ENCODE measurements around the gene BBX.

The BBX gene

GRCh38 chr3:107795514-107796094 lies 272.8 kb downstream of the BBX start:
- no peak for TF ChIP-seq POLR2A (IDR thresholded peaks at IDR 0.05; ENCODE audit: low read depth, low read length)
- FAIRE-seq (no peak), DNase-seq (ENCODE audit: insufficient read length, low spot score) (no peak)

GRCh38 chr3:107796791-107797190 lies 274.0 kb downstream of the BBX start:
- no peak for TF ChIP-seq POLR2A (IDR thresholded peaks at IDR 0.05; ENCODE audit: low read depth, low read length)
- no peak for DNase-seq (ENCODE audit: insufficient read length, low spot score)
- peak; percentile 41 for FAIRE-seq

- no peak for TF ChIP-seq POLR2A (IDR thresholded peaks at IDR 0.05; ENCODE audit: low read depth, low read length)
- DNase-seq (ENCODE audit: insufficient read length, low spot score) (no peak), FAIRE-seq (no peak)
Observed at GRCh38 chr3:107797586-107797985, 274.8 kb downstream of the BBX start.

- no peak for DNase-seq (ENCODE audit: insufficient read length, low spot score)
- peak; percentile 6 for FAIRE-seq
- no peak for TF ChIP-seq POLR2A (IDR thresholded peaks at IDR 0.05; ENCODE audit: low read depth, low read length)
Observed at GRCh38 chr3:107798381-107798780, 275.6 kb downstream of the BBX start.

- no peak for TF ChIP-seq POLR2A (IDR thresholded peaks at IDR 0.05; ENCODE audit: low read depth, low read length)
- FAIRE-seq (no peak), DNase-seq (ENCODE audit: insufficient read length, low spot score) (no peak)
Observed at GRCh38 chr3:107800710-107801109, 277.9 kb downstream of the BBX start.

GRCh38 chr3:107803170-107803569 lies 280.4 kb downstream of the BBX start:
- FAIRE-seq (no peak), DNase-seq (ENCODE audit: insufficient read length, low spot score) (no peak)
- TF ChIP-seq POLR2A (IDR thresholded peaks at IDR 0.05; ENCODE audit: low read depth, low read length): no peak

- TF ChIP-seq POLR2A (IDR thresholded peaks at IDR 0.05; ENCODE audit: low read depth, low read length): no peak
- no peak for FAIRE-seq
- DNase-seq (ENCODE audit: insufficient read length, low spot score): no peak
Observed at GRCh38 chr3:107806021-107806420, 283.3 kb downstream of the BBX start.

GRCh38 chr3:107806536-107806935 lies 283.8 kb downstream of the BBX start:
- no peak for TF ChIP-seq POLR2A (IDR thresholded peaks at IDR 0.05; ENCODE audit: low read depth, low read length)
- FAIRE-seq: no peak

GRCh38 chr3:107810171-107811071 lies 287.7 kb downstream of the BBX start:
- FAIRE-seq: peak; percentile 70
- DNase-seq (ENCODE audit: insufficient read length, low spot score): peak; percentile 11
- TF ChIP-seq POLR2A (IDR thresholded peaks at IDR 0.05; ENCODE audit: low read depth, low read length): no peak

More at GRCh38 chr3:107806536-107806935, 283.8 kb downstream of the BBX start:
- no peak for DNase-seq (ENCODE audit: insufficient read length, low spot score)

- FAIRE-seq: no peak
- no peak for TF ChIP-seq POLR2A (IDR thresholded peaks at IDR 0.05; ENCODE audit: low read depth, low read length)
Observed at GRCh38 chr3:107813026-107813425, 290.3 kb downstream of the BBX start.

GRCh38 chr3:107816107-107816506 lies 293.3 kb downstream of the BBX start:
- TF ChIP-seq POLR2A (IDR thresholded peaks at IDR 0.05; ENCODE audit: low read depth, low read length): no peak
- FAIRE-seq (no peak), DNase-seq (ENCODE audit: insufficient read length, low spot score) (no peak)

More at GRCh38 chr3:107813026-107813425, 290.3 kb downstream of the BBX start:
- no peak for DNase-seq (ENCODE audit: insufficient read length, low spot score)

- no peak for TF ChIP-seq POLR2A (IDR thresholded peaks at IDR 0.05; ENCODE audit: low read depth, low read length)
- FAIRE-seq: no peak
Observed at GRCh38 chr3:107817076-107817475, 294.3 kb downstream of the BBX start.

GRCh38 chr3:107818025-107818424 lies 295.3 kb downstream of the BBX start:
- TF ChIP-seq POLR2A (IDR thresholded peaks at IDR 0.05; ENCODE audit: low read depth, low read length): no peak
- no peak for FAIRE-seq
- DNase-seq (ENCODE audit: insufficient read length, low spot score): no peak

More at GRCh38 chr3:107817076-107817475, 294.3 kb downstream of the BBX start:
- DNase-seq (ENCODE audit: insufficient read length, low spot score): no peak

- FAIRE-seq (no peak), DNase-seq (ENCODE audit: insufficient read length, low spot score) (no peak)
- TF ChIP-seq POLR2A (IDR thresholded peaks at IDR 0.05; ENCODE audit: low read depth, low read length): no peak
Observed at GRCh38 chr3:107819656-107820055, 296.9 kb downstream of the BBX start.

GRCh38 chr3:107822308-107822707 lies 299.5 kb downstream of the BBX start:
- DNase-seq (ENCODE audit: insufficient read length, low spot score) (no peak), FAIRE-seq (no peak)
- TF ChIP-seq POLR2A (IDR thresholded peaks at IDR 0.05; ENCODE audit: low read depth, low read length): no peak

Measured in H54 (cell line).